ENCODE measurements around the gene TXNDC5.

DNA sequence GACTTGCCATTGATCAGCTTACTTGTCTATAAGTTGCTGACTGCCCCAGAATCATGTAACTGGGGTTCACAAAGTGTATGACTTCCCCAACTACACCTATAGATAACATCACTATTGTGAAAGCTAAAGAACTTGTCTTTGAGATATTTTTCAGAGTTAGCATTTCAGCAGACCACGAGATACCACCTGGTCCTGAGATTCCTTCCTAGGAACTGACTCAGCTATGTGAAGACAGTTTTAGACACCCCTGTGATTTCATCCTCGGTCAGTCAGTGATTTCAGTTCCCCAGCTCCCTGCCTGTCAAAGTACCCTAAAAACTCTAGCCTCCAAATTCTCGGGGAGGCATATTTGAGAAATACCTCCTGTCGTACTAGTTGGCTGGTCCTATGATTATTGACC is 62.4 kb downstream of the TXNDC5 start:
- TF ChIP-seq, protein P1, sequence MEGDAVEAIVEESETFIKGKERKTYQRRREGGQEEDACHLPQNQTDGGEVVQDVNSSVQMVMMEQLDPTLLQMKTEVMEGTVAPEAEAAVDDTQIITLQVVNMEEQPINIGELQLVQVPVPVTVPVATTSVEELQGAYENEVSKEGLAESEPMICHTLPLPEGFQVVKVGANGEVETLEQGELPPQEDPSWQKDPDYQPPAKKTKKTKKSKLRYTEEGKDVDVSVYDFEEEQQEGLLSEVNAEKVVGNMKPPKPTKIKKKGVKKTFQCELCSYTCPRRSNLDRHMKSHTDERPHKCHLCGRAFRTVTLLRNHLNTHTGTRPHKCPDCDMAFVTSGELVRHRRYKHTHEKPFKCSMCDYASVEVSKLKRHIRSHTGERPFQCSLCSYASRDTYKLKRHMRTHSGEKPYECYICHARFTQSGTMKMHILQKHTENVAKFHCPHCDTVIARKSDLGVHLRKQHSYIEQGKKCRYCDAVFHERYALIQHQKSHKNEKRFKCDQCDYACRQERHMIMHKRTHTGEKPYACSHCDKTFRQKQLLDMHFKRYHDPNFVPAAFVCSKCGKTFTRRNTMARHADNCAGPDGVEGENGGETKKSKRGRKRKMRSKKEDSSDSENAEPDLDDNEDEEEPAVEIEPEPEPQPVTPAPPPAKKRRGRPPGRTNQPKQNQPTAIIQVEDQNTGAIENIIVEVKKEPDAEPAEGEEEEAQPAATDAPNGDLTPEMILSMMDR (conservative IDR thresholded peaks at IDR 0.05; ENCODE audit: low read depth in 2 of 2): no peak
- TF ChIP-seq EZH2phosphoT487 (IDR thresholded peaks at IDR 0.05; ENCODE audit: unreplicated experiment) (no peak), POLR2AphosphoS5 (IDR thresholded peaks at IDR 0.05; ENCODE audit: low read depth) (no peak), CREB1 (CRISPR knock-in tag; IDR thresholded peaks at IDR 0.05; ENCODE audit: low read depth) (no peak), EZH2 (IDR thresholded peaks at IDR 0.05; ENCODE audit: low read depth, unreplicated experiment) (no peak), STAT1 (IDR thresholded peaks at IDR 0.05; ENCODE audit: unreplicated experiment) (no peak), JUNB (IDR thresholded peaks at IDR 0.05; ENCODE audit: unreplicated experiment) (no peak), NANOG (IDR thresholded peaks at IDR 0.05; ENCODE audit: borderline replicate concordance) (no peak), ZNF331 (CRISPR knock-in tag; IDR thresholded peaks at IDR 0.05; ENCODE audit: low read depth) (no peak), ZNF114 (CRISPR knock-in tag; IDR thresholded peaks at IDR 0.05) (no peak)
- TF ChIP-seq, protein P2, sequence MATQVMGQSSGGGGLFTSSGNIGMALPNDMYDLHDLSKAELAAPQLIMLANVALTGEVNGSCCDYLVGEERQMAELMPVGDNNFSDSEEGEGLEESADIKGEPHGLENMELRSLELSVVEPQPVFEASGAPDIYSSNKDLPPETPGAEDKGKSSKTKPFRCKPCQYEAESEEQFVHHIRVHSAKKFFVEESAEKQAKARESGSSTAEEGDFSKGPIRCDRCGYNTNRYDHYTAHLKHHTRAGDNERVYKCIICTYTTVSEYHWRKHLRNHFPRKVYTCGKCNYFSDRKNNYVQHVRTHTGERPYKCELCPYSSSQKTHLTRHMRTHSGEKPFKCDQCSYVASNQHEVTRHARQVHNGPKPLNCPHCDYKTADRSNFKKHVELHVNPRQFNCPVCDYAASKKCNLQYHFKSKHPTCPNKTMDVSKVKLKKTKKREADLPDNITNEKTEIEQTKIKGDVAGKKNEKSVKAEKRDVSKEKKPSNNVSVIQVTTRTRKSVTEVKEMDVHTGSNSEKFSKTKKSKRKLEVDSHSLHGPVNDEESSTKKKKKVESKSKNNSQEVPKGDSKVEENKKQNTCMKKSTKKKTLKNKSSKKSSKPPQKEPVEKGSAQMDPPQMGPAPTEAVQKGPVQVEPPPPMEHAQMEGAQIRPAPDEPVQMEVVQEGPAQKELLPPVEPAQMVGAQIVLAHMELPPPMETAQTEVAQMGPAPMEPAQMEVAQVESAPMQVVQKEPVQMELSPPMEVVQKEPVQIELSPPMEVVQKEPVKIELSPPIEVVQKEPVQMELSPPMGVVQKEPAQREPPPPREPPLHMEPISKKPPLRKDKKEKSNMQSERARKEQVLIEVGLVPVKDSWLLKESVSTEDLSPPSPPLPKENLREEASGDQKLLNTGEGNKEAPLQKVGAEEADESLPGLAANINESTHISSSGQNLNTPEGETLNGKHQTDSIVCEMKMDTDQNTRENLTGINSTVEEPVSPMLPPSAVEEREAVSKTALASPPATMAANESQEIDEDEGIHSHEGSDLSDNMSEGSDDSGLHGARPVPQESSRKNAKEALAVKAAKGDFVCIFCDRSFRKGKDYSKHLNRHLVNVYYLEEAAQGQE (IDR thresholded peaks at IDR 0.05; ENCODE audit: unreplicated experiment): no peak
- TF ChIP-seq, protein P3, sequence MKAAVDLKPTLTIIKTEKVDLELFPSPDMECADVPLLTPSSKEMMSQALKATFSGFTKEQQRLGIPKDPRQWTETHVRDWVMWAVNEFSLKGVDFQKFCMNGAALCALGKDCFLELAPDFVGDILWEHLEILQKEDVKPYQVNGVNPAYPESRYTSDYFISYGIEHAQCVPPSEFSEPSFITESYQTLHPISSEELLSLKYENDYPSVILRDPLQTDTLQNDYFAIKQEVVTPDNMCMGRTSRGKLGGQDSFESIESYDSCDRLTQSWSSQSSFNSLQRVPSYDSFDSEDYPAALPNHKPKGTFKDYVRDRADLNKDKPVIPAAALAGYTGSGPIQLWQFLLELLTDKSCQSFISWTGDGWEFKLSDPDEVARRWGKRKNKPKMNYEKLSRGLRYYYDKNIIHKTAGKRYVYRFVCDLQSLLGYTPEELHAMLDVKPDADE (IDR thresholded peaks at IDR 0.05): no peak
- TF ChIP-seq, protein P4, sequence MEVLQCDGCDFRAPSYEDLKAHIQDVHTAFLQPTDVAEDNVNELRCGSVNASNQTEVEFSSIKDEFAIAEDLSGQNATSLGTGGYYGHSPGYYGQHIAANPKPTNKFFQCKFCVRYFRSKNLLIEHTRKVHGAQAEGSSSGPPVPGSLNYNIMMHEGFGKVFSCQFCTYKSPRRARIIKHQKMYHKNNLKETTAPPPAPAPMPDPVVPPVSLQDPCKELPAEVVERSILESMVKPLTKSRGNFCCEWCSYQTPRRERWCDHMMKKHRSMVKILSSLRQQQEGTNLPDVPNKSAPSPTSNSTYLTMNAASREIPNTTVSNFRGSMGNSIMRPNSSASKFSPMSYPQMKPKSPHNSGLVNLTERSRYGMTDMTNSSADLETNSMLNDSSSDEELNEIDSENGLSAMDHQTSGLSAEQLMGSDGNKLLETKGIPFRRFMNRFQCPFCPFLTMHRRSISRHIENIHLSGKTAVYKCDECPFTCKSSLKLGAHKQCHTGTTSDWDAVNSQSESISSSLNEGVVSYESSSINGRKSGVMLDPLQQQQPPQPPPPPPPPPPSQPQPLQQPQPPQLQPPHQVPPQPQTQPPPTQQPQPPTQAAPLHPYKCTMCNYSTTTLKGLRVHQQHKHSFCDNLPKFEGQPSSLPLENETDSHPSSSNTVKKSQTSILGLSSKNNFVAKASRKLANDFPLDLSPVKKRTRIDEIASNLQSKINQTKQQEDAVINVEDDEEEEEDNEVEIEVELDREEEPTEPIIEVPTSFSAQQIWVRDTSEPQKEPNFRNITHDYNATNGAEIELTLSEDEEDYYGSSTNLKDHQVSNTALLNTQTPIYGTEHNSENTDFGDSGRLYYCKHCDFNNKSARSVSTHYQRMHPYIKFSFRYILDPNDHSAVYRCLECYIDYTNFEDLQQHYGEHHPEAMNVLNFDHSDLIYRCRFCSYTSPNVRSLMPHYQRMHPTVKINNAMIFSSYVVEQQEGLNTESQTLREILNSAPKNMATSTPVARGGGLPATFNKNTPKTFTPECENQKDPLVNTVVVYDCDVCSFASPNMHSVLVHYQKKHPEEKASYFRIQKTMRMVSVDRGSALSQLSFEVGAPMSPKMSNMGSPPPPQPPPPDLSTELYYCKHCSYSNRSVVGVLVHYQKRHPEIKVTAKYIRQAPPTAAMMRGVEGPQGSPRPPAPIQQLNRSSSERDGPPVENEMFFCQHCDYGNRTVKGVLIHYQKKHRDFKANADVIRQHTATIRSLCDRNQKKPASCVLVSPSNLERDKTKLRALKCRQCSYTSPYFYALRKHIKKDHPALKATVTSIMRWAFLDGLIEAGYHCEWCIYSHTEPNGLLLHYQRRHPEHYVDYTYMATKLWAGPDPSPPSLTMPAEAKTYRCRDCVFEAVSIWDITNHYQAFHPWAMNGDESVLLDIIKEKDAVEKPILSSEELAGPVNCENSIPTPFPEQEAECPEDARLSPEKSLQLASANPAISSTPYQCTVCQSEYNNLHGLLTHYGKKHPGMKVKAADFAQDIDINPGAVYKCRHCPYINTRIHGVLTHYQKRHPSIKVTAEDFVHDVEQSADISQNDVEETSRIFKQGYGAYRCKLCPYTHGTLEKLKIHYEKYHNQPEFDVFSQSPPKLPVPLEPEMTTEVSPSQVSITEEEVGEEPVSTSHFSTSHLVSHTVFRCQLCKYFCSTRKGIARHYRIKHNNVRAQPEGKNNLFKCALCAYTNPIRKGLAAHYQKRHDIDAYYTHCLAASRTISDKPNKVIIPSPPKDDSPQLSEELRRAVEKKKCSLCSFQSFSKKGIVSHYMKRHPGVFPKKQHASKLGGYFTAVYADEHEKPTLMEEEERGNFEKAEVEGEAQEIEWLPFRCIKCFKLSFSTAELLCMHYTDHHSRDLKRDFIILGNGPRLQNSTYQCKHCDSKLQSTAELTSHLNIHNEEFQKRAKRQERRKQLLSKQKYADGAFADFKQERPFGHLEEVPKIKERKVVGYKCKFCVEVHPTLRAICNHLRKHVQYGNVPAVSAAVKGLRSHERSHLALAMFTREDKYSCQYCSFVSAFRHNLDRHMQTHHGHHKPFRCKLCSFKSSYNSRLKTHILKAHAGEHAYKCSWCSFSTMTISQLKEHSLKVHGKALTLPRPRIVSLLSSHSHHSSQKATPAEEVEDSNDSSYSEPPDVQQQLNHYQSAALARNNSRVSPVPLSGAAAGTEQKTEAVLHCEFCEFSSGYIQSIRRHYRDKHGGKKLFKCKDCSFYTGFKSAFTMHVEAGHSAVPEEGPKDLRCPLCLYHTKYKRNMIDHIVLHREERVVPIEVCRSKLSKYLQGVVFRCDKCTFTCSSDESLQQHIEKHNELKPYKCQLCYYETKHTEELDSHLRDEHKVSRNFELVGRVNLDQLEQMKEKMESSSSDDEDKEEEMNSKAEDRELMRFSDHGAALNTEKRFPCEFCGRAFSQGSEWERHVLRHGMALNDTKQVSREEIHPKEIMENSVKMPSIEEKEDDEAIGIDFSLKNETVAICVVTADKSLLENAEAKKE (CRISPR knock-in tag; IDR thresholded peaks at IDR 0.05): no peak

All from GM23338 (cell line).